ENCODE results near the gene CALB2. TPM values are rescaled to one million over a fixed set of nuclear protein-coding genes. Genes with fewer than 3 reads are reported as not detected.

Gene CALB2
- total and polyA plus RNA-seq, 2 of the 8 experiments (the other 6 are each of a cell fraction or from before 2014, with no cell fraction given) = 1.9 to 2.6 TPM

- TF ChIP-seq CHD1 (IDR thresholded peaks at IDR 0.05; ENCODE audit: low read depth, low read length) = no peak
- TF ChIP-seq RAD21 (IDR thresholded peaks at IDR 0.05 in 1 of 2, conservative IDR thresholded peaks at IDR 0.05 in 1 of 2; ENCODE audit: low read depth in 2 of 2, low read length in 2 of 2) = no peak
- no peak for TF ChIP-seq SRF (IDR thresholded peaks at IDR 0.05; ENCODE audit: low read depth, low read length)
- no peak for TF ChIP-seq TAF1 (IDR thresholded peaks at IDR 0.05; ENCODE audit: low read depth, low read length)
- TF ChIP-seq CHD7 (IDR thresholded peaks at IDR 0.05; ENCODE audit: insufficient replicate concordance, low read length) = no peak
- TF ChIP-seq JUND (IDR thresholded peaks at IDR 0.05; ENCODE audit: low read length) = no peak
- no peak for TF ChIP-seq RNF2 (IDR thresholded peaks at IDR 0.05; ENCODE audit: borderline replicate concordance, low read depth, low read length, missing control alignments, poor library complexity, severe bottlenecking)
- TF ChIP-seq NRF1 (IDR thresholded peaks at IDR 0.05; ENCODE audit: low read depth, low read length) = no peak
Observed at GRCh38 chr16:71383054-71383773, 24.7 kb downstream of the CALB2 start (continued).

Measured in H1 (cell line).